ENCODE data around the gene CERT1.
"Not testable (repeated sequence)": the region's sequence is repeated elsewhere in the genome, so short reads cannot be mapped to it uniquely, and the experiment has no call there.

GRCh38 chr5:75333759-75334158 is 177.7 kb downstream of the CERT1 start:
- not testable (repeated sequence) for TF ChIP-seq CTCF, POLR2A, POLR2AphosphoS5 (IDR thresholded peaks at IDR 0.05)

All from prostate gland (tissue), 2 donors.